ENCODE measurements around the gene PLPP2.
"Not testable (repeated sequence)": the region's sequence is repeated elsewhere in the genome, so short reads cannot be mapped to it uniquely, and the experiment has no call there.

PLPP2 gene

DNA sequence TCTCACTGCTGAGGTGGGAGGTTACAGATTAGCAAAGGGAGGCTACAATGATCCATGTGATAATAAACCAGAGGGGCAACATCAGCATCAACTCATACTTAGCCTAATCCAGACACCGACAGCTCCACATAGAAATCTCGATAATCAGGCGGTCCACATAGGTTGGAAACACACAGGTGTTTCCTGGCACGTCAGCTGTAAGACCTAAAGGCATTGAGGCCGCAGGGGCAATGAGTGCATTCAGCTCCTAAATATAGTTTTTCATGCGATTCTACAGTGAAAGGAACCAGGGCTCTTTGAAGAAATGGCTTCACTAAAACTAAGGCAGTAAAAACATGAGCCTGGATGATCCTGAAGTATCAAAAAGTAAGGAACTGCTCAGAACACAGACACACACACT lies 19.3 kb downstream of the PLPP2 start:
- no peak for DNase-seq (ENCODE audit: low read depth in 2 of 2)

DNA sequence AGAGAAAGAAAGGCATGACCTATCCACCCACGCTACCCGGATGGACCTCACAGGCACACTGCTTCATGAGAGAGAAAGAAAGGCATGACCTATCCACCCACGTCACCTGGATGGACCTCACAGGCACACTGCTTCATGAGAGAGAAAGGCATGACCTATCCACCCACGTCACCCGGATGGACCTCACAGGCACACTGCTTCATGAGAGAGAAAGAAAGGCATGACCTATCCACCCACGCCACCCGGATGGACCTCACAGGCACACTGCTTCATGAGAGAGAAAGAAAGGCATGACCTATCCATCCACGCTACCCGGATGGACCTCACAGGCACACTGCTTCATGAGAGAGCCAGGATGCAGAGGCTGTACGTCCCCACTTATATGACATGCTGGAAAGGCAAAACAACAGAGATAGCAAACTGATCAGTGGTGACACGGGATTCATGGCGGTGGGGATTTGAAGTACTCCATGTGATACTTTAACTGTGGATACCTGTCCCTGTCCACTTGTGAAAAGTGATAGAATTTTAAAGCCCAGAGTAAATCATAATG lies 20.4 kb downstream of the PLPP2 start:
- DNase-seq (ENCODE audit: low read depth in 2 of 2), result not testable (repeated sequence)

DNA sequence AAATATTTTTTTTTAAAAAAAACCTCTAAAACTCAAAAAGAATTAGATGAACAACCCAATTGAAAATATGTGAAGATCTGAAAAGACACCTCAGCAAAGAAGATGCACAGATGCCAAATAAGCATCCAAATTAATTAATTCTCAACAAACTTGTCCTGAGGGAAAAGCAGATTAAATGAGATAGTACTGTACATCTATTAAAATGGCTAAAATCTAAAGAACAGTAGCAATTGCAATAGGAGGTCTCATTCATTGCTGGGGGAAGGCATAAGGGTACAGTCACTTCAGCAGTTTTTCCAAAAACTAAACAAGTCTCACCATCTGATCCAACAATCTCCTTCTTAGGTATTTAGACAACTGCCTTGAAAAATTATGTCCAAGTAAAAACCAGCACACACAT lies 22.0 kb downstream of the PLPP2 start:
- no peak for DNase-seq (ENCODE audit: low read depth in 2 of 2)

DNA sequence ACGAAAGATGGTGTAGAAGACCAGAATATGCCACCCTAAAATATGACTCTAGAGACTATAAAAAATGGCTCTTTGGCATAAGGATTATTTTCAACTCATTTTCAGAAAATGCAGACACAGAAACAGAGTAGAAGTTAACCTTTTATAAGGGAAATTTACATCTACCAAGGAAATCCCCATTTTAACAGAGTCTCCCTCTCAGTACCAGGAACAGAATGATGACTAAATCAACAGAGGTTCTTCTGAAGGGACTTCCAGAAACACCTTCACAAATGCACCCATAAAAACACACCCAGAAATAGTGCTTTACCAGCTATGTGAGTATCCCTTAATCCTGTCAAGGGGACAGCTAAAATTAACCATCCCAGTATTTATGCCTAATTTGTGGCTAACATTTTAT lies 29.1 kb downstream of the PLPP2 start:
- no peak for DNase-seq (ENCODE audit: low read depth in 2 of 2)

DNA sequence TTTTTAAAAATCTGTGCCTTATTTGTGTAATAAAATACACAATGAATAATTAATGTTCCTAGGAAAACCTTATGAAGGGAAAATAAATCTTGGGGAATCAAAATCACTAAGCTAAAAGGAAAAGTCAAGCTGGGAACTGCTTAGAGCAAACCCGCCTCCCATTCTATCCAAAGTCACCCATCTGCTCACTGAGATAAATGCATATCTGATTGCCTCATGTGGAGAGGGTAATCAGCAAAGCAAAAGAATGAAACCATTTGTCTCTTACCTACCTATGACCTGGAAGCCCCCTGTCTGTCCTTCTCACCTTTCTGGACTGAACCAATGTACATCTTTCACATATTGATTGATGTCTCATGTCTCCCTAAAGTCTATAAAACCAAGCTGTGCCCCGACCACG lies 34.4 kb downstream of the PLPP2 start:
- not testable (repeated sequence) for DNase-seq (ENCODE audit: low read depth in 2 of 2)

DNA sequence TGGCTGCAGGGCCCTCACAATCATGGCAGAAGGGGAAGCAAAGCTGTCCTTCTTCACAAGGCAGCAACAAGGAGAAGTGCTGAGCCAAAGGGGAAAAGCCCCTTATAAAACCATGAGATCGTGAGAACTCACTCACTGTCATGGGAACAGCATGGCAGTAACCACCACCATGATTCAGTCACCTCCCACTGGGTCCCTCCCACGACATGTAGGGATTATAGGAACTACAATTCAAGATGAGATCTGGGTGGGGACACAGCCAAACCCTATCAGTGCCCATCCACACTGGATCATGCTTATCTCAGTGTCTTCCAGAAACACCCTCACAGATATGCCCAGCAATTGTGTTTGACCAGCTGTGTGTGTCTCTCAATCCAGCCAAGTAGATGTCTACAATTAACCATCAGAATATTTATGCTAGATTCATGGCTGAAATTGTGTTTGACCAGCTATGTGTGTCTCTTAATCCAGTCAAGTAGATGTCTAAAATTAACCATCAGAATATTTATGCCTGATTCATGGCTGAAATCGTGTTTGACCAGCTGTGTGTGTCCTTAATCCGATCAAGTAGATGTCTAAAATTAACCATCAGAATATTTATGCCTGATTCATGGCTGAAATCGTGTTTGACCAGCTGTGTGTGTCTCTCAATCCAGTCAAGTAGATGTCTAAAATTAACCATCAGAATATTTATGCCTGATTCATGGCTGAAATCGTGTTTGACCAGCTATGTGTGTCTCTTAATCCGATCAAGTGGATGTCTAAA lies 38.6 kb downstream of the PLPP2 start:
- DNase-seq (ENCODE audit: low read depth in 2 of 2), result not testable (repeated sequence)

DNA sequence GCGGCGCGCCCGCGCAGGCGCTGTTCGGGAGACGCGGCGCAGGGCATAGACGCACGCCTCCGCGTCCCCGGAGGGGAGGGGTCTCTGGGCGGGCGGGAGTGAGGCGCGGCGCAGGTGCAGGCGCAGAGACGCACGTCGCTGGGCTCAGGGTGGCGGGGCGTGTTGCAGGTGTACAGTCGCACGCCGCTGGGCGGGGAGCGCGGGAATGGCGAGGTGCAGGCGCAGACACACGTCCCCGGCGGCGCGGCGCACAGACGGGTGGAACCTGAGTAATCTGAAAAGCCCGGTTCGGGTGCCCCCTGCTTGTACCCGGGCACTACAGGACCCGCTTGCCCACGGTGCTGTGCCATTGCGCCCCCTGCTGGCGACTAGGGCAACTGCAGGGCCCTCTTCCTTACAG lies 44.7 kb downstream of the PLPP2 start:
- no peak for DNase-seq (ENCODE audit: low read depth in 2 of 2)

DNA sequence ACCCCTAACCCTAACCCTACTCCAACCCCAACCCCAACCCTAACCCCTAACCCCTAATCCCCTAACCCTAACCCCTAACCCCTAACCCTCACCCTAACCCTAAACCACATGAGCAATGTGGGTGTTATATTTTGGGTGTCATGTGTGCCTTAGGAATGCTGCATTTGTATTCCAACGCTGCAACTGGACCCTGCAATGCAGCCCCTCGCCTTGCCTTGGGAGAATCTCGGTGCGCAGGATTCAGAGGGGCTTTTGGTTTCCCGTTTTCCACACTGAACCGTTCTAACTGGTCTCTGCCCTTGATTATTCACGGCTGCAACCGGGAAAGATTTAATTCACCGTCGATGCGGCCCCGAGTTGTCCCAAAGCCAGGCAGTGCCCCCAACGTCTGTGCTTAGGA lies 45.3 kb downstream of the PLPP2 start:
- not testable (repeated sequence) for DNase-seq (ENCODE audit: low read depth in 2 of 2)

DNA sequence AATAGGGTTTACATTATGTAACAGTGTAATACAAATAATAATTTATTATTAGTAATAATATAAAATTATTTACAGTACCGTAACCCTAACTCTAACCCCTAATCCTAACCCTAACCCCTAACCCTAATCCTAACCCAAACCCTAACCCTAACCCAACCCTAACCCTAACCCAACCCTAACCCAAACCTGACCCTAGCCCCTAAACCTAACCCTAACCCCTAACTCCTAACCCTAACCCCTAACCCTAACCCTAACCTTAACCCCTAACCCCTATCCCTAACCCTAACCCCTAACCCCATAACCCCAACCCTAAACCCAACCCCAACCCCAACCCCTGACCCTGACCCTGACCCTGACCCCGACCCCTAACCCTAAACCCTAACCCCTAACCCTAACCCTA lies 45.7 kb downstream of the PLPP2 start:
- no peak for DNase-seq (ENCODE audit: low read depth in 2 of 2)

Data from stimulated activated CD8-positive, alpha-beta memory T cell treated with anti-CD3 and anti-CD28 coated beads, Interleukin-7, amount 100 ng/mL, for 1 hour (primary cell).